ENCODE results near the gene C19orf47.

The C19orf47 gene

DNA sequence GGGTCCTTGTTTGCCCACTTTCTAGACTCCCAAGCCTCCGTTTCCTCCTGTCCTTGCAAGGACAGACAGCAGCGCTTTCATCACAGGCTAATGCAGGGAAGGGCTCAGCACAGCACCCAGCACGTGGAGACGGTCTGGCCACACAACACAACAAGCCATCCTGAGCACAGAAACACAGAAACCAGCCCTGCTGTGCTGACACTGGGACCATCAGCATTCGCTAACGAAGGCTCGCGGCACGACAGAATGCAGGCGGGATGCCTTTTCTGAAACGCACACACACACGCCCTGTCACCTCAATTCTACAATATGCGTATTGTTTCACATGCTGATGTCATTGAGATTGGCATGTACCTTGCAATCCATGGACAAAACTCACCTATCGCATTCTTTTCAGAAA lies 75.9 kb downstream of the C19orf47 start:
- TF ChIP-seq, protein P1, sequence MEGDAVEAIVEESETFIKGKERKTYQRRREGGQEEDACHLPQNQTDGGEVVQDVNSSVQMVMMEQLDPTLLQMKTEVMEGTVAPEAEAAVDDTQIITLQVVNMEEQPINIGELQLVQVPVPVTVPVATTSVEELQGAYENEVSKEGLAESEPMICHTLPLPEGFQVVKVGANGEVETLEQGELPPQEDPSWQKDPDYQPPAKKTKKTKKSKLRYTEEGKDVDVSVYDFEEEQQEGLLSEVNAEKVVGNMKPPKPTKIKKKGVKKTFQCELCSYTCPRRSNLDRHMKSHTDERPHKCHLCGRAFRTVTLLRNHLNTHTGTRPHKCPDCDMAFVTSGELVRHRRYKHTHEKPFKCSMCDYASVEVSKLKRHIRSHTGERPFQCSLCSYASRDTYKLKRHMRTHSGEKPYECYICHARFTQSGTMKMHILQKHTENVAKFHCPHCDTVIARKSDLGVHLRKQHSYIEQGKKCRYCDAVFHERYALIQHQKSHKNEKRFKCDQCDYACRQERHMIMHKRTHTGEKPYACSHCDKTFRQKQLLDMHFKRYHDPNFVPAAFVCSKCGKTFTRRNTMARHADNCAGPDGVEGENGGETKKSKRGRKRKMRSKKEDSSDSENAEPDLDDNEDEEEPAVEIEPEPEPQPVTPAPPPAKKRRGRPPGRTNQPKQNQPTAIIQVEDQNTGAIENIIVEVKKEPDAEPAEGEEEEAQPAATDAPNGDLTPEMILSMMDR (IDR thresholded peaks at IDR 0.05), result no peak

DNA sequence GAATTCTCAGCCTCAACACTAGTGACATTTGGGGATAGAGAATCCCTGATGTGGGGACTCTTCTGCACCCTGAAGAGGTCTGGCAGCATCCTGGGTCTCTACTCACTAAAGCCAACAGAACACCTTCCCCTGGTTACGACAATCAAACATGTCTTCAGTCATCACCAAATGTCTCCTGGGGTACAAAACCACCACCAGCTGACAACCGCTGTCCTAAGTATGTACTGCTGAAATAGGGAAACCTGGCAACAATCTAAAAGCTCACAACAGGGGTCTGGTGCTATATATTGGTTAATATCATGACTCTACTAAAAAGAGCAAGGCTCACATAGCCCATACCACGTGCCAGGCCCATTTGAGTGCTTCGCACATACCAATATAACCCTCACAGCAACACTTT lies 76.5 kb downstream of the C19orf47 start:
- TF ChIP-seq, protein P1 (IDR thresholded peaks at IDR 0.05), result no peak

DNA sequence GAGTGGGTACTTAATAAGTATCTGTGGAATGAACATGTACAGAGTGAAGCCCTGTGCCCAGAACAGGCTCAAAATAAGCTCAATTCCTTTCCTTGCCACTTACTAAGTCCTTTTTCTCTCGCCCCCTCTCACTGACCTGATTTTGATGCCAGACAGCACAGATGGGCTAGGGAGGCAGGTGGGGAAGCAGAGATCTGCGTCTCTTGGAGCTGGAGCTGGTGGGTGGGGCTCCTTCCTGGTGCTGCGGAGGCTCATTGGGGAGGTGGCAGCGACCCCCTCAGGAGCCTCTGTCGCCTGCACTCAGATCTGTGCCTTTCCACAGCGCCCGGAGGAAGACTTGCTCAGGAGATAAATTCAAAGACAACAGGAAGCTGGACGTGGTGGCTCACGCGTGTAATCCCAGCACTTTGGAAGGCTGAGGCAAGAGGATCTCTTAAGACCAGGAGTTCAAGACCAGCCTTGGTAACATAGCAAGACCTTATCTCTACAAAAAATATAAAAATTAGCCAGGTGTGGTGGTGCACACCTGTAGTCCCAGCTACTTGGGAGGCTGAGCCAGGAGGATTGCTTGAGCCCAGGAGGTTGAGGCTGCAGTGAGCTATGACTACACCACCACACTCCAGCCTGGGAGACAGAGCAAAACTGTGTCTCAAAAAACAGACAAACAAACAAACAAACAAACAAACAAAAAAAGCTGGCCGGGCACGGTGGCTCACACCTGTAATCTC lies 77.7 kb downstream of the C19orf47 start:
- TF ChIP-seq, protein P1 (IDR thresholded peaks at IDR 0.05), result no peak
